ENCODE measurements around the gene EXOSC7. TPM values are rescaled to one million over a fixed set of nuclear protein-coding genes. Genes with fewer than 3 reads are reported as not detected.
A peak's percentile ranks its signal among the peaks of the same experiment; 100 is the strongest.

The EXOSC7 gene
- total RNA-seq, 5 donors from 2014 or later (not counting 1 experiment from before 2014, with no cell fraction given): 27.7 to 44.3 (median 42.0) TPM

DNA sequence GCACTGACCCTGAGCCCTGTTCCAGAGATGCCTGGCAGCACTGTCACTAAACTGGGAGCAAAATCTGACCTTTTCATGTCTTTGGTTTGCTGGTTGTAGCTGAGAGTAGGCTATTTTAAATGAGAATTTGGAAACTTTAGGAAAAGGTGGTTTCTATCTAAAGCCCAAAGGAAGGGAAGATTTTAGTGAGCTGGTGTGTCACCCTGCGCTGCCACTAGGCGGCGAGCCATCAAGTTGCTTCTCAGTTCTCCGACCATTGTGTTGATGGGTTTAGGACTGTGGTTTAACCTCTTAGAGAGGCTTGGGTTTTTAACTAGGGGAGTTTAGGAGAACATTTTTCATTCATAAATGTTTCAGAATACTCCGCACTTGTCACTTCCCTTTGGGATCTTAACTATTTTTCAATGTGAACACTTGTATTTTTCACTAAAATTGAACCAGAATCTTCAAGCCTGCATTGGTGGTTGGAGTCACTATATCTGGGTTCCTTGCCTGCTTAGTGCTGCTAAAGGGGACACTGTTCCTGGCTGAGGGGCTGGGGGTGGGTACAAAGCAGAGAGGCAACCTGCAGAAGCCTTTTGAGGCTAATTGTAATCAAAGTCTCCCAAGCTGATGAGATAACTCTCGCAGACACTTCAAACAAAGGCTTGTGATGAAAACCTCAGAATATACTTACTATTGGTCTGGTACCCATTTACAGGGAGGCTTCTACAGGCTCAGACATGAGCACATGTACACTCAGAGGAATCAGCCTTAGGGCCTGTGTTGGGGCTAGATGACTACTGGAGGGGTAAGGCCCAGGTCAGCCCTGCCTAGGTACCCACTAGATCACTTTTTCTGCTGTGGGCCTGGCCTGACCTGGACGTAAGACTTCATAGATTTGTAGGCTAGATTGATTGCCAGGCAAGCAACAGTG lies 16.8 kb downstream of the EXOSC7 start:
- H3K27me3 Mint-ChIP-seq: no peaks in the 10 kb centered on the region
- H3K9me3 Mint-ChIP-seq: no peaks in the 10 kb centered on the region
- ATAC-seq (replicated peaks in 1 of 4) (peak in 3 of 4 experiments; percentile 29 to 44 (median 31)), DNase-seq (peak in 7 of 35 experiments; percentile 6 to 42 (median 14))
- peak overlapping the region; percentile 61 to 69 for H3K27ac Mint-ChIP-seq
- peak overlapping the region in 1 of 3 donors; percentile 19 for H3K4me3 Mint-ChIP-seq
- 86% methylated on average over 4 of the region's 7 CpGs for whole genome bisulfite sequencing (ENCODE audit: insufficient coverage)
- peaks cover 55 to 81% (median 76%) of the 10 kb centered on the region in 3 donors for H3K4me1 Mint-ChIP-seq
- POLR2A ChIA-PET: interaction anchor here in 1 of 2 donors (0.6 kb wide), 1 partner anchor 1083 kb away, joined by 3 read pairs; no protein-coding TSS in a partner anchor
- Histone ChIP-seq H3K36me3 (ENCODE audit: control insufficient read depth in 2 of 2, extremely low read depth in 1 of 2, insufficient read depth in 1 of 2, low read length in 1 of 2) (peaks cover 3 to 67% of the 10 kb centered on the region in 2 donors), H3K9me3 (no peaks in the 10 kb centered on the region), H3K4me1 (ENCODE audit: control insufficient read depth in 1 of 2, extremely low read depth in 1 of 2, insufficient read depth in 2 of 2, low read length in 2 of 2) (peaks cover 22 to 46% of the 10 kb centered on the region in 2 experiments), H3K27ac (ENCODE audit: low read length) (no peak overlapping the region), H3K27me3 (replicated peaks in 1 of 2; ENCODE audit: control insufficient read depth in 2 of 2, extremely low read depth in 1 of 2, insufficient read depth in 2 of 2, low read length in 1 of 2) (no peaks in the 10 kb centered on the region), H3K4me3 (ENCODE audit: control insufficient read depth in 1 of 2, extremely low read depth in 1 of 2, low read length in 1 of 2) (no peak overlapping the region)
- peaks cover 57% of the 10 kb centered on the region for H3K36me3 Mint-ChIP-seq
- CTCF ChIA-PET: interaction anchor here (1.0 to 1.4 kb wide), 4 partner anchors 10 to 18 kb away, joined by 3 read pairs; no protein-coding TSS in a partner anchor

DNA sequence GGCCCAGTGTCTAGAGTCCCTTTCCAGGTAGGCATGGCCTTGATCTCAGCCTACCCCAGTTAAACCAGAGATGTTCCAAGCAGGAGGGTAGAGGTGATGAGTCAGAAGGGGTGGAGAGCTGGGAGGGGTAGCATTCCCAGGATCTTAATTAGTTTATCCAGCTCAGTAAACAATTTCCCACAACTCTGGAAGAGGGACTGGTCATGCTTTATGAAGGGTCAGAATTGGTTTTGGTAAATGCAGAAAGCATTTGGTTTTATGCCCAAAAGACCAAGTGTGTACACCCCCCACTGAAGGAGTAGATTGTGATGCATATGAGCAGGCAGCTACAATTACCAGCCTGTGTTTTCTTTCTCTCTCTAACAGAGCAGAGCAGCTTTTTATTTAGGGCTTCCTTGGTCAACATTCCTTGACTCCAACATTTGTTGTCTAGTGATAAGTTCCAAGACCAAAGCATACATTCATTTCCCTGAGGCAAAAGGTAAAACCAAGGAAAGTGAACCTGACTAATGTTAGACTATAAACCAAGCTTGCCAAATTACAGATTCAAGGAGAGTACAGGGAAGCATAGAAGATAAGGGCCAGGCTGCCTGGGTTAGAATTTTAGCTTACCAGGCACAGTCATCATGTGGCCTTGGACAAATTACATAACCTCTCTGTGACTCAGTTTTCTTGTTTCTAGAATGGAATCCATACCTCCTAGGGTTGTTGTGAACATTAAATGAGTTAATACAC lies 17.6 kb downstream of the EXOSC7 start:
- CTCF ChIA-PET: interaction anchor here (0.6 to 1.4 kb wide), 6 partner anchors 9 to 1854 kb away, joined by 3 to 4 read pairs (median 3); no protein-coding TSS in a partner anchor

DNA sequence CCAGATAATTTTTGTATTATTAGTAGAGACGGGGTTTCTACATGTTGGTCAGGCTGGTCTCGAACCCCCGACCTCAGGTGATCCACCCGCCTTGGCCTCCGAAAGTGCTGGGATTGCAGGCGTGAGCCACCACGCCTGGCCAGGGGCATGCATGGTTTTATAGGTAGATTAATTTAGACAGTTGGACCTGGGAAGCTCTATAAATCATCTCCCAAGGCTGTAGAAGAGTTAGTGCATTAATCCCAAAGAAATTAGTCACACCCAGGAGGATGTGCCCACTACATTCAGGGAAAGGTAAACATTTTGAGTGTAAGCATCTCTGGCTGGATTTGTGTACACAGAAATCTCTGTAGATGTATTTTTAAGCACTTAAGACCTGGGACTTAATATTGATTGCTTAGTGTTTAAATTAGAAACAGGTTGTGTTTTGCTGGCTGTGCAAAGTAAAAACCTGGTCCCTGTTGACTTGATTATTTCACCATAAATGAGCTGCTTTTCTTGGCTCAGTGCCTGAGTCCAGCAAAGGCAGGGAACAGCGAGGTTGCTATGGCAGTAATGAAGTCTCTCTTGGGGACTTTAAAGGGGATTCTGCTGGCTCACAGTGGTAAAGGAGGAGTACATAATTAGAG lies 19.2 kb downstream of the EXOSC7 start:
- ATAC-seq (replicated peaks in 1 of 4) (no peak), DNase-seq (no peak)
- peaks cover 38 to 65% (median 61%) of the 10 kb centered on the region in 3 donors for H3K4me1 Mint-ChIP-seq
- no peaks in the 10 kb centered on the region for H3K9me3 Mint-ChIP-seq
- WGBS (ENCODE audit: insufficient coverage): 95% methylated on average over 4 of the region's 8 CpGs
- no peak overlapping the region for H3K4me3 ChIP-seq (ENCODE audit: control insufficient read depth in 1 of 2, extremely low read depth in 1 of 2, low read length in 1 of 2)
- no peaks in the 10 kb centered on the region for H3K27me3 Mint-ChIP-seq
- H3K4me3 Mint-ChIP-seq: no peak overlapping the region
- H3K36me3 ChIP-seq (ENCODE audit: control insufficient read depth in 2 of 2, extremely low read depth in 1 of 2, insufficient read depth in 1 of 2, low read length in 1 of 2): peaks cover under 1 to 73% of the 10 kb centered on the region in 2 donors
- H3K27me3 ChIP-seq (replicated peaks in 1 of 2; ENCODE audit: control insufficient read depth in 2 of 2, extremely low read depth in 1 of 2, insufficient read depth in 2 of 2, low read length in 1 of 2): no peaks in the 10 kb centered on the region
- ChIA-PET CTCF (interaction anchor here (0.6 to 1.4 kb wide), 2 partner anchors 10 to 11 kb away, joined by 3 to 11 read pairs; no protein-coding TSS in a partner anchor), POLR2A (no interaction called here)
- peaks cover 59% of the 10 kb centered on the region for H3K36me3 Mint-ChIP-seq
- peak overlapping the region; percentile 38 to 57 for H3K27ac Mint-ChIP-seq
- H3K9me3 ChIP-seq: no peaks in the 10 kb centered on the region
- peaks cover 20 to 44% of the 10 kb centered on the region in 2 experiments for H3K4me1 ChIP-seq (ENCODE audit: control insufficient read depth in 1 of 2, extremely low read depth in 1 of 2, insufficient read depth in 2 of 2, low read length in 2 of 2)
- H3K27ac ChIP-seq (ENCODE audit: low read length): no peak overlapping the region

More for the DNA sequence above, 17.6 kb downstream of the EXOSC7 start:
- Mint-ChIP-seq H3K4me3 (no peak overlapping the region), H3K9me3 (no peaks in the 10 kb centered on the region), H3K4me1 (peaks cover 49 to 74% (median 73%) of the 10 kb centered on the region in 3 donors), H3K36me3 (peaks cover 58% of the 10 kb centered on the region), H3K27me3 (no peaks in the 10 kb centered on the region), H3K27ac (peak overlapping the region; percentile 61 to 69)
- POLR2A ChIA-PET: interaction anchor here (0.6 to 0.7 kb wide), 3 partner anchors 666 to 1083 kb away, joined by 3 to 6 read pairs (median 4); no protein-coding TSS in a partner anchor
- peaks cover 3 to 70% of the 10 kb centered on the region in 2 donors for H3K36me3 ChIP-seq (ENCODE audit: control insufficient read depth in 2 of 2, extremely low read depth in 1 of 2, insufficient read depth in 1 of 2, low read length in 1 of 2)
- no peaks in the 10 kb centered on the region for H3K27me3 ChIP-seq (replicated peaks in 1 of 2; ENCODE audit: control insufficient read depth in 2 of 2, extremely low read depth in 1 of 2, insufficient read depth in 2 of 2, low read length in 1 of 2)
- no peak overlapping the region for H3K4me3 ChIP-seq (ENCODE audit: control insufficient read depth in 1 of 2, extremely low read depth in 1 of 2, low read length in 1 of 2)
- ATAC-seq (replicated peaks in 1 of 4): no peak
- no peaks in the 10 kb centered on the region for H3K9me3 ChIP-seq
- H3K27ac ChIP-seq (ENCODE audit: low read length): no peak overlapping the region
- no peak for DNase-seq
- H3K4me1 ChIP-seq (ENCODE audit: control insufficient read depth in 1 of 2, extremely low read depth in 1 of 2, insufficient read depth in 2 of 2, low read length in 2 of 2): peaks cover 20 to 46% of the 10 kb centered on the region in 2 experiments

DNA sequence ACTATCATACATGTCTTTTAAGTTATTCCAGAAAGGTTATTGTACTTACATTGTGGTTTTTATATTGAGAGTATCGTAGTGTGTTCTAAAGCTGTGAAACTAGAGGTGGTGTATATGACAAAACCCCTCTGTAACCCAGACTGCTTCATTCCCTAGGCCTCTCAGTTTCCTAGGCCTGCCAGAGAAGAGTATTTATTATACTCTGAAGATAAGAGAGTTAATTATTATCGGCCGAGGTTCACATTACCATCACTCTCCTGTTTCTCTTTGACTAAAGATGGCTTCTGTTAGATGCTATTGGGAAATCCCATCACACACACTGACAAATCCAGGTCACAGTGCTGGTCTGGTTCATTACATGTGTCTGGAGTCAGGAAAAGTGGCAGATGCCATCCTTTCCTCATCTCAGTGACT lies 20.5 kb downstream of the EXOSC7 start:
- Histone ChIP-seq H3K9me3 (no peaks in the 10 kb centered on the region), H3K27ac (ENCODE audit: low read length) (no peak overlapping the region), H3K4me3 (ENCODE audit: control insufficient read depth in 1 of 2, extremely low read depth in 1 of 2, low read length in 1 of 2) (no peak overlapping the region), H3K36me3 (ENCODE audit: control insufficient read depth in 2 of 2, extremely low read depth in 1 of 2, insufficient read depth in 1 of 2, low read length in 1 of 2) (peaks cover 4 to 75% of the 10 kb centered on the region in 2 donors), H3K27me3 (replicated peaks in 1 of 2; ENCODE audit: control insufficient read depth in 2 of 2, extremely low read depth in 1 of 2, insufficient read depth in 2 of 2, low read length in 1 of 2) (no peaks in the 10 kb centered on the region), H3K4me1 (ENCODE audit: control insufficient read depth in 1 of 2, extremely low read depth in 1 of 2, insufficient read depth in 2 of 2, low read length in 2 of 2) (peaks cover 9 to 33% of the 10 kb centered on the region in 2 experiments)
- Mint-ChIP-seq H3K36me3 (peaks cover 56% of the 10 kb centered on the region), H3K4me3 (no peak overlapping the region), H3K27me3 (no peaks in the 10 kb centered on the region), H3K4me1 (peaks cover 25 to 52% (median 48%) of the 10 kb centered on the region in 3 donors), H3K9me3 (no peaks in the 10 kb centered on the region), H3K27ac (peak overlapping the region; percentile 17 to 71)
- ChIA-PET CTCF (interaction anchor here in 1 of 2 donors (1.4 kb wide), 1 partner anchor 9 kb away, joined by 3 read pairs; no protein-coding TSS in a partner anchor), POLR2A (no interaction called here)
- no CpG with 5 or more reads among the region's 3 CpGs for WGBS (ENCODE audit: insufficient coverage)
- DNase-seq: no peak
- ATAC-seq (replicated peaks in 1 of 4): no peak

DNA sequence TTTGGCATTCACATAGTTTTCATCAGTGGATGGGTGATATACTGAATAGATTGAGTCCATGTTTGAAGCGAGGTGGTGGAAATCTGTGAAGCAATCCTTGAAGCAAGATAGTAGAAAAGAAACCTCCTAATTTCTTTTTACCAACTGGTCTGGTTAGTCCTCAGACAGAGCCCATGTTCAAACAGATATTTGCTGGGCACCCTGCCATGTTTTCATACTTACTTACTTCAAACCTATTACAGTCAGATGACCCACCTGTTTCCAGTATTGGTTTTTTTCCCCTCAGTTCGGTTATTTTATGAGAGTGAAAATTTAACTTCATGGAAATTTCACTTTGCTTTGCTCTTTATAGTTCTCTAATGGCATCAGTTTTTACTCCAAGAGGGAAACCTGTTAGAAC lies 23.7 kb downstream of the EXOSC7 start:
- peaks cover 0 to 2% (median 0%) of the 10 kb centered on the region in 3 donors for H3K9me3 Mint-ChIP-seq
- no peak overlapping the region for H3K4me3 Mint-ChIP-seq
- no peak for DNase-seq
- ATAC-seq (replicated peaks in 1 of 4): no peak
- H3K36me3 ChIP-seq (ENCODE audit: control insufficient read depth in 2 of 2, extremely low read depth in 1 of 2, insufficient read depth in 1 of 2, low read length in 1 of 2): peaks cover 4 to 76% of the 10 kb centered on the region in 2 donors
- no peaks in the 10 kb centered on the region for H3K9me3 ChIP-seq
- no peaks in the 10 kb centered on the region for H3K27me3 Mint-ChIP-seq
- H3K4me1 ChIP-seq (ENCODE audit: control insufficient read depth in 1 of 2, extremely low read depth in 1 of 2, insufficient read depth in 2 of 2, low read length in 2 of 2): peaks cover 3 to 27% of the 10 kb centered on the region in 2 experiments
- H3K27me3 ChIP-seq (replicated peaks in 1 of 2; ENCODE audit: control insufficient read depth in 2 of 2, extremely low read depth in 1 of 2, insufficient read depth in 2 of 2, low read length in 1 of 2): no peaks in the 10 kb centered on the region
- peaks cover 67% of the 10 kb centered on the region for H3K36me3 Mint-ChIP-seq
- no CpG with 5 or more reads among the region's 2 CpGs for WGBS (ENCODE audit: insufficient coverage)
- peak overlapping the region; percentile 5 to 24 for H3K27ac Mint-ChIP-seq
- CTCF ChIA-PET: no interaction called here
- POLR2A ChIA-PET: interaction anchor here in 1 of 2 donors (0.6 kb wide), 1 partner anchor 24 kb away, joined by 4 read pairs; the partner anchor contains the start of genes EXOSC7 and ZDHHC3
- H3K4me1 Mint-ChIP-seq: peaks cover 21 to 42% (median 35%) of the 10 kb centered on the region in 3 donors
- H3K4me3 ChIP-seq (ENCODE audit: control insufficient read depth in 1 of 2, extremely low read depth in 1 of 2, low read length in 1 of 2): no peak overlapping the region
- no peak overlapping the region for H3K27ac ChIP-seq (ENCODE audit: low read length)

All from T-cell (primary cell).